K562 (cell line): ENCODE measurements around the gene ZBTB16. TPM values are rescaled to one million over a fixed set of nuclear protein-coding genes. Genes with fewer than 3 reads are reported as not detected.

Experiments used
- CREM ChIP-seq: IDR thresholded peaks from 2 replicates; pipeline ENCODE4 v1.6.1; 2014; ENCODE audit warnings: antibody characterized with exemption, low read depth
- ETV5 ChIP-seq: sonication (generic); formaldehyde crosslinking; IDR thresholded peaks from 2 replicates; pipeline ENCODE4 v1.4.0; 2020; ENCODE audit warnings: low read depth, mild to moderate bottlenecking, missing genetic modification reagents
- GABPB1 ChIP-seq: sonication (generic); formaldehyde crosslinking; IDR thresholded peaks from 2 replicates; pipeline ENCODE4 v1.8.0; 2022; ENCODE audit warnings: mild to moderate bottlenecking, missing genetic modification reagents
- HCFC1 ChIP-seq: IDR thresholded peaks from 2 replicates; pipeline ENCODE4 v1.6.1; 2012; ENCODE audit warnings: low read depth, low read length, improper control_type of control experiment
- MAZ ChIP-seq, 2 experiments: fragments of 450-650 bp in 1 of 2; sonication (generic) in 1 of 2; formaldehyde crosslinking; IDR thresholded peaks in 1 of 2; conservative IDR thresholded peaks in 1 of 2; 2 replicates each; pipeline versions ENCODE4 v1.4.0 to v1.5.0; 2020; ENCODE audit warnings: mild to moderate bottlenecking in 1 of 2, missing genetic modification reagents in 1 of 2
- RB1 ChIP-seq: fragments of 450-650 bp; IDR thresholded peaks from 2 replicates; pipeline ENCODE4 v1.6.1; 2017; ENCODE audit warnings: low read depth, mild to moderate bottlenecking
- SMC3 ChIP-seq: conservative IDR thresholded peaks from 2 replicates; pipeline ENCODE4 v1.6.1; 2011; ENCODE audit warnings: low read depth, low read length, improper control_type of control experiment; ENCODE audit not compliant: insufficient read depth
- STAG1 ChIP-seq: sonication (generic); formaldehyde crosslinking; IDR thresholded peaks from 2 replicates; pipeline ENCODE4 v1.5.0; 2020; ENCODE audit warnings: missing genetic modification reagents, borderline replicate concordance
- XRCC5 ChIP-seq: fragments of 200-400 bp; formaldehyde crosslinking; IDR thresholded peaks from 2 replicates; pipeline ENCODE4 v1.6.1; 2017; ENCODE audit warnings: low read depth, mild to moderate bottlenecking, low read length
- YY1 ChIP-seq, 3 experiments: IDR thresholded peaks; 2 replicates each; pipeline ENCODE4 v1.6.1; 2011; ENCODE audit warnings: low read length in 2 of 3, mild to moderate bottlenecking in 2 of 3, moderate library complexity in 2 of 3, borderline replicate concordance in 1 of 3, control low read depth in 1 of 3, low read depth in 1 of 3; ENCODE audit not compliant: insufficient read depth in 3 of 3, insufficient replicate concordance in 2 of 3, control insufficient read depth in 1 of 3, insufficient read length in 1 of 3; ENCODE audit errors: extremely low read depth in 1 of 3
- ZNF586 ChIP-seq: fragments of 450-650 bp; formaldehyde crosslinking; conservative IDR thresholded peaks from 2 replicates; pipeline ENCODE4 v1.4.0; 2020; ENCODE audit warnings: mild to moderate bottlenecking, moderate library complexity
- polyA plus RNA-seq, 8 experiments: library from polyadenylated mRNA; depleted of rRNA in 4 of 8; stranded (reverse) in 5 of 8; unstranded in 3 of 8; fragments of >200 nt; fragmentation: Nextera tagmentation in 2 of 8; fragmentation: Illumina TruSeq in 1 of 8; extraction: Ambion mirVana in 2 of 8; extraction: Trizol in 1 of 8; gene quantifications; 2 replicates each; pipeline versions ENCODE4 v1.2.1 to v1.2.3, GENCODE V29; 2011 to 2014; ENCODE audit warnings: inconsistent platforms in 1 of 8, missing spikeins in 1 of 8
- total RNA-seq, 7 experiments: library from RNA; depleted of rRNA in 6 of 7; stranded (reverse); fragments of >200 nt in 6 of 7; fragmentation: Illumina TruSeq in 2 of 7; extraction: Trizol in 2 of 7; gene quantifications; 2 replicates each; pipeline versions ENCODE4 v1.2.1 to v1.2.3, GENCODE V29; 2011 to 2021; ENCODE audit warnings: low replicate concordance in 1 of 7
- TF ChIP-seq, protein P1 (sequence below): IDR thresholded peaks from 2 replicates; pipeline ENCODE4 v1.6.1; 2011; ENCODE audit warnings: borderline replicate concordance, low read depth, mild to moderate bottlenecking, moderate library complexity, low read length; ENCODE audit not compliant: insufficient read depth, poor library complexity, severe bottlenecking
- TF ChIP-seq, protein P2 (sequence below), 2 experiments: fragments of 150-350 bp in 1 of 2; IDR thresholded peaks; 2 replicates each; pipeline ENCODE4 v1.6.1; 2012 to 2016; ENCODE audit warnings: low read depth in 2 of 2, low read length in 2 of 2, mild to moderate bottlenecking in 1 of 2, moderate library complexity in 1 of 2

The ZBTB16 gene
- total and polyA plus RNA-seq, 9 of the 15 experiments (the other 6 are each of a cell fraction or from before 2014, with no cell fraction given): 0.06 to 0.40 (median 0.24) TPM; not detected in 4

DNA sequence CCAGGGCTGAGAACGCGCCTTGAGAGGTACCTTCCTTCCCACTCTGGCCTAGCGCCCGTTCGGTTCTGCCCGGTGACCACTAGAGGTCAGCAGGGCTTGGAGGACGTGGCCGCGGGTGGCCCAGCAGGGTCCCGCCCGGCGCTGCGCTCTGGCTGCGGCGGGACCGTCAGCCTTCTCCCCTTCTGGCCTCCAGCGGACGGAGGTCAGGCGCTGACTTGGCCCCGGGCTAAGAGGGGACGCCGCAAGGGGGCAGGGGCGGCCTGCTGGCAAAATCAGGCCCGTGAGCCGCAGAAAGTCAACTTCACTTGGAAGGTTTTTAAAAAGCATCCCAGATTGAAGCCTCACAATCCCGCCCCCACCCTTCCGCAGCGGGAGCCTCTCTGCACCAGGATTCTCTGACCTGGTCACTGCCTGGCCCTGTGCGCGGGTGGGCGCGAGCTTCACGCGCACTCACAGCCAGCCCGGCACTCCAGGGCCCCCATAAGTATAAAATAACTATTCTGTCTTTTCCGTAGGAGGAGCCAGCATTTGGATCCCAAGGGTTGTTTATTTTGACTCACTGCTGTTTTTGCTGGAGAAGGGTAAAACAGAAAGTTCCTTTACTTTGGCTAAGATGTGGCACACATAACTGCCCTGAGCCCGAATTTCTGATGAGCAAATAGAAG, 23.2 kb upstream of the ZBTB16 start (continued):
- TF ChIP-seq STAG1 (CRISPR knock-in tag) (peak; percentile 92), XRCC5 (0 out of 2 replicates have a peak, but pooled peaks have one; percentile 54), YY1 (IDR thresholded peaks at IDR 0.05; ENCODE audit: borderline replicate concordance in 1 of 3, control insufficient read depth in 1 of 3, extremely low read depth in 1 of 3, insufficient read depth in 3 of 3, insufficient read length in 1 of 3, insufficient replicate concordance in 2 of 3, low read depth in 1 of 3, low read length in 2 of 3) (peak in 1 of 3 experiments; percentile 21), CREM (peak; percentile 39; the same call in 1 of the 2 replicates), ETV5 (CRISPR knock-in tag) (0 out of 2 replicates have a peak, but pooled peaks have one; percentile 46), MAZ (CRISPR knock-in tag; conservative IDR thresholded peaks at IDR 0.05 in 1 of 2, IDR thresholded peaks at IDR 0.05 in 1 of 2) (peak in 1 of 2 experiments; percentile 56; a peak in 2 of 4 replicates), ZNF586 (CRISPR knock-in tag) (no peak), GABPB1 (CRISPR knock-in tag) (peak; percentile 42), HCFC1 (0 out of 2 replicates have a peak, but pooled peaks have one; percentile 5), SMC3 (peak; percentile 84), RB1 (peak; percentile 87)
- TF ChIP-seq, protein P1, sequence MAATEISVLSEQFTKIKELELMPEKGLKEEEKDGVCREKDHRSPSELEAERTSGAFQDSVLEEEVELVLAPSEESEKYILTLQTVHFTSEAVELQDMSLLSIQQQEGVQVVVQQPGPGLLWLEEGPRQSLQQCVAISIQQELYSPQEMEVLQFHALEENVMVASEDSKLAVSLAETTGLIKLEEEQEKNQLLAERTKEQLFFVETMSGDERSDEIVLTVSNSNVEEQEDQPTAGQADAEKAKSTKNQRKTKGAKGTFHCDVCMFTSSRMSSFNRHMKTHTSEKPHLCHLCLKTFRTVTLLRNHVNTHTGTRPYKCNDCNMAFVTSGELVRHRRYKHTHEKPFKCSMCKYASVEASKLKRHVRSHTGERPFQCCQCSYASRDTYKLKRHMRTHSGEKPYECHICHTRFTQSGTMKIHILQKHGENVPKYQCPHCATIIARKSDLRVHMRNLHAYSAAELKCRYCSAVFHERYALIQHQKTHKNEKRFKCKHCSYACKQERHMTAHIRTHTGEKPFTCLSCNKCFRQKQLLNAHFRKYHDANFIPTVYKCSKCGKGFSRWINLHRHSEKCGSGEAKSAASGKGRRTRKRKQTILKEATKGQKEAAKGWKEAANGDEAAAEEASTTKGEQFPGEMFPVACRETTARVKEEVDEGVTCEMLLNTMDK: peak; percentile 64
- TF ChIP-seq, protein P2, sequence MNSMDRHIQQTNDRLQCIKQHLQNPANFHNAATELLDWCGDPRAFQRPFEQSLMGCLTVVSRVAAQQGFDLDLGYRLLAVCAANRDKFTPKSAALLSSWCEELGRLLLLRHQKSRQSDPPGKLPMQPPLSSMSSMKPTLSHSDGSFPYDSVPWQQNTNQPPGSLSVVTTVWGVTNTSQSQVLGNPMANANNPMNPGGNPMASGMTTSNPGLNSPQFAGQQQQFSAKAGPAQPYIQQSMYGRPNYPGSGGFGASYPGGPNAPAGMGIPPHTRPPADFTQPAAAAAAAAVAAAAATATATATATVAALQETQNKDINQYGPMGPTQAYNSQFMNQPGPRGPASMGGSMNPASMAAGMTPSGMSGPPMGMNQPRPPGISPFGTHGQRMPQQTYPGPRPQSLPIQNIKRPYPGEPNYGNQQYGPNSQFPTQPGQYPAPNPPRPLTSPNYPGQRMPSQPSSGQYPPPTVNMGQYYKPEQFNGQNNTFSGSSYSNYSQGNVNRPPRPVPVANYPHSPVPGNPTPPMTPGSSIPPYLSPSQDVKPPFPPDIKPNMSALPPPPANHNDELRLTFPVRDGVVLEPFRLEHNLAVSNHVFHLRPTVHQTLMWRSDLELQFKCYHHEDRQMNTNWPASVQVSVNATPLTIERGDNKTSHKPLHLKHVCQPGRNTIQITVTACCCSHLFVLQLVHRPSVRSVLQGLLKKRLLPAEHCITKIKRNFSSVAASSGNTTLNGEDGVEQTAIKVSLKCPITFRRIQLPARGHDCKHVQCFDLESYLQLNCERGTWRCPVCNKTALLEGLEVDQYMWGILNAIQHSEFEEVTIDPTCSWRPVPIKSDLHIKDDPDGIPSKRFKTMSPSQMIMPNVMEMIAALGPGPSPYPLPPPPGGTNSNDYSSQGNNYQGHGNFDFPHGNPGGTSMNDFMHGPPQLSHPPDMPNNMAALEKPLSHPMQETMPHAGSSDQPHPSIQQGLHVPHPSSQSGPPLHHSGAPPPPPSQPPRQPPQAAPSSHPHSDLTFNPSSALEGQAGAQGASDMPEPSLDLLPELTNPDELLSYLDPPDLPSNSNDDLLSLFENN (IDR thresholded peaks at IDR 0.05; ENCODE audit: low read depth in 2 of 2, low read length in 2 of 2): peak in 1 of 2 experiments; percentile 55; a peak in 1 of 4 replicates
